Stimulated activated CD8-positive, alpha-beta memory T cell treated with anti-CD3 and anti-CD28 coated beads, Interleukin-7, amount 100 ng/mL, for 1 hour (primary cell): ENCODE measurements around the gene AGAP2.
"Not testable (repeated sequence)": the region's sequence is repeated elsewhere in the genome, so short reads cannot be mapped to it uniquely, and the experiment has no call there.

Experiments
- DNase-seq, 2 donors: peaks; one replicate each; pipeline ENCODE4 v3.0.0-alpha.2; 2020; ENCODE audit warnings: low read depth in 2 of 2

Gene AGAP2

GRCh38 chr12:57722716-57723629 lies 15.6 kb downstream of the AGAP2 start:
- DNase-seq = no peak

DNA sequence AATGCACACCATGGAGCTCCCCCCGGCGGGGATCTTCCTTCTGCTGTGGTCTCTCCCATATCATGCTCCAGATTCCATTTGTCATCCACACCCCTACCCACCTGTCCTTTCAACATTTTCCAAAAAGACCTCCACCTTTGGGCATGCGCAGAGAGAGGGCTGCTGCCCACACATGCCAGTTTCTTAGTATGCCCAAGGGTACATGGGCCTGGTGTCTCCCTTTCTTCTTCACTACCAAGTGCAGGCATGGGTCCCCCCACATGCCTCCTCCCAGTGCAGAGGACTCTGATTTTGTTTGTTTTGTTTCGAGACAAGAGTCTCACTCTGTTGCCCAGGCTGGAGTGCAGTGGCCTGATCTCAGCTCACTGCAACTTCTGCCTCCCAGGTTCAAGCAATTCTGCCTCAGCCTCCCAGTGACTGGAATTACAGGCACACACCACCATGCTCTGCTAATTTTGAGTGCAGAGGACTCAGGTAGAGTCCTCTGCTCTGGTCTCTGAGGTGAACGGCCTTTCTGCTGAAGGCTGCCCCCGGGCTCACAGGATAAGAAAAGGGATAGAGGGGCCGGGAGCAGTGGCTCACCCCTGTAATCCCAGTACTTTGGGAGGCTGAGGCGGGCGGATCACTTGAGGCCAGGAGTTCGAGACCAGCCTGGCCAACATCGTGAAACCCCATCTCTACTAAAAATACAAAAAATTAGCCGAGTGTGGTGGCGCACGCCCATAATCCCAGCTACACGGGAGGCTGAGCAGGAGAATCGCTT lies 16.5 kb downstream of the AGAP2 start:
- not testable (repeated sequence) for DNase-seq

DNA sequence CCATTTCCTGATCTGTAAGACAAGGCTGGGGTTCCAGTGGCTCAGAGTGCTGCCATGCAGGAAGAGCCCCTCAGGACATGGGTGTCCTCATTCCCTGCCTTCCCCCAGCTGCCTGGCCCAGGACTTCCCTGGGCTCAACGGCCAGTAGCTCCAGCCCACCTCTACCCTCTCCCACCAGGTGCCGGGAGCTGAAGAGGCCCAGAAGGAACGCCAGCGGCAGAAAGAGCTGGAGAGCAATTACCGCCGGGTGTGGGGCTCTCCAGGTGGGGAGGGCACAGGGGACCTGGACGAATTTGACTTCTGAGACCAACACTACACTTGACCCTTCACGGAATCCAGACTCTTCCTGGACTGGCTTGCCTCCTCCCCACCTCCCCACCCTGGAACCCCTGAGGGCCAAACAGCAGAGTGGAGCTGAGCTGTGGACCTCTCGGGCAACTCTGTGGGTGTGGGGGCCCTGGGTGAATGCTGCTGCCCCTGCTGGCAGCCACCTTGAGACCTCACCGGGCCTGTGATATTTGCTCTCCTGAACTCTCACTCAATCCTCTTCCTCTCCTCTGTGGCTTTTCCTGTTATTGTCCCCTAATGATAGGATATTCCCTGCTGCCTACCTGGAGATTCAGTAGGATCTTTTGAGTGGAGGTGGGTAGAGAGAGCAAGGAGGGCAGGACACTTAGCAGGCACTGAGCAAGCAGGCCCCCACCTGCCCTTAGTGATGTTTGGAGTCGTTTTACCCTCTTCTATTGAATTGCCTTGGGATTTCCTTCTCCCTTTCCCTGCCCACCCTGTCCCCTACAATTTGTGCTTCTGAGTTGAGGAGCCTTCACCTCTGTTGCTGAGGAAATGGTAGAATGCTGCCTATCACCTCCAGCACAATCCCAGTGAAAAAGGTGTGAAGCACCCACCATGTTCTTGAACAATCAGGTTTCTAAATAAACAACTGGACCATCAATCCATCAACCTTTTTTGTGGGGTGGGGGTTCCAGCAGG lies 17.6 kb downstream of the AGAP2 start:
- DNase-seq = no peak

- no peak for DNase-seq
Measured at GRCh38 chr12:57719777-57720605, 18.6 kb downstream of the AGAP2 start.

GRCh38 chr12:57718641-57719528 lies 19.7 kb downstream of the AGAP2 start:
- DNase-seq = no peak

DNA sequence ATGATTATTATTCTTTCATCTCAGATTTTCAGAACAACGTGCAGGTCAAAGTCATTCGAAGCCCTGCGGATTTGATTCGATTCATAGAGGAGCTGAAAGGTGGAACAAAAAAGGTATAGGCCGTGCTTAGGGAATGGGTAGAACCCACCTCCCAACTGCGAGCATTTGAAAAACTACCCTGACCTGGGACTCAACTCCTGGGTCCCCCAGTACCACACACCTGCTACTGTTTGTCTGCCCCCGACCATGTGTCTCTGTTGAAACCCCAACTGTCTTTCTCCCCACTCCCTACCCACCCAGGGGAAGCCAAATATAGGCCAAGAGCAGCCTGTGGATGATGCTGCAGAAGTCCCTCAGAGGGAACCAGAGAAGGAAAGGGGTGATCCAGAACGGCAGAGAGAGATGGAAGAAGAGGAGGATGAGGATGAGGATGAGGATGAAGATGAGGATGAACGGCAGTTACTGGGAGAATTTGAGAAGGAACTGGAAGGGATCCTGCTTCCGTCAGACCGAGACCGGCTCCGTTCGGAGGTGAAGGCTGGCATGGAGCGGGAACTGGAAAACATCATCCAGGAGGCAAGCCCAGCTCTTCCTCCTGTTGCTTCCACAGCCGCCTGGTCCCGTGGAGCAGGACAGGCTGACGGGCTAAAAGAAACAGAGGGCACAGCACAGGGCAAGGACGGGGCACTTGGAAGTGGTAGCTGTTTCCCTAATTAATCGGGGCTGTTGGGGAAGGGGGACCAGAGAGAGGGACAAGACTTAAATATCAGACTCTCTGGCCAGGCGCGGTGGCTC lies 20.5 kb downstream of the AGAP2 start:
- DNase-seq = no peak

- no peak for DNase-seq
Measured at GRCh38 chr12:57717131-57717530, 21.4 kb downstream of the AGAP2 start.

GRCh38 chr12:57716305-57716704 lies 22.2 kb downstream of the AGAP2 start:
- DNase-seq = no peak

DNA sequence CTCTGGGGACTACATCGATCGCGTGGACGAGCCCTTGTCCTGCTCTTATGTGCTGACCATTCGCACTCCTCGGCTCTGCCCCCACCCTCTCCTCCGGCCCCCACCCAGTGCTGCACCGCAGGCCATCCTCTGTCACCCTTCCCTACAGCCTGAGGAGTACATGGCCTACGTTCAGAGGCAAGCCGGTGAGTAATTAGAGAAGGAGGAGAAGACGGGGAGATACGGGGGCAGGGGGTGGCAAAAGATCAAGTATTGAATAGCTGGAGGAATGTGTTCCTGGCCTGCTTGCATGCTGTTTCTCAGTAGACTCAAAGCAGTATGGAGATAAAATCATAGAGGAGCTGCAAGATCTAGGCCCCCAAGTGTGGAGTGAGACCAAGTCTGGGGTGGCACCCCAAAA lies 22.8 kb downstream of the AGAP2 start:
- no peak for DNase-seq

DNA sequence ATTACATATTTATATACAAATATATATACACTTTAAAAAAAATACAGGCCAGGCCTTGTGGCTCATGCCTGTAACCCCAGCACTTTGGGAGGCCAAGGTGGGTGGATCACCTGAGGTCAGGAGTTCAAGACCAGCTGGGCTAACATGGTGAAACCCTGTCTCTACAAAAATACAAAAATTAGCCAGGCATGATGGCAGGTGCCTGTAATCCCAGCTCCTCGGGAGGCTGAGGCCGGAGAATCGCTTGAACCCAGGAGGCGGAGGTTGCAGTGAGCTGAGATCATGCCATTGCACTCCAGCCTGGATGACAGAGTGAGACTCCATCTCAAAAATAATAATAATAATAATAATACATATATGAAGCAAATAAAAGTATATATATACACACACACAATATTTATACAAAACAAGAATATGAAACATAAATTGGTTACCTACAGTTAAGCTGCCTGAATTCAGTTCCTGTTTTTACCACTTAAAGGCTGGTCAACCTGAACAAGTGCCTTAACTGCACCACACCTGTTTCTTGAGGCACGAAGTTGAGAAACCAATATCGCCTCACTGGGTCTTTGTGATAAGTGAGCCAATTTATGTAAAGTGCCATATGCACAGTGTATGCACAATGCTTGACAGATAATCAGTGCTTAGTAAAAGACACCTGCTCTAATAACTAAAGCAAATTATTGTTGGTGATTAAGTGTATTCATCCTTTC lies 23.4 kb downstream of the AGAP2 start:
- DNase-seq = not testable (repeated sequence)

DNA sequence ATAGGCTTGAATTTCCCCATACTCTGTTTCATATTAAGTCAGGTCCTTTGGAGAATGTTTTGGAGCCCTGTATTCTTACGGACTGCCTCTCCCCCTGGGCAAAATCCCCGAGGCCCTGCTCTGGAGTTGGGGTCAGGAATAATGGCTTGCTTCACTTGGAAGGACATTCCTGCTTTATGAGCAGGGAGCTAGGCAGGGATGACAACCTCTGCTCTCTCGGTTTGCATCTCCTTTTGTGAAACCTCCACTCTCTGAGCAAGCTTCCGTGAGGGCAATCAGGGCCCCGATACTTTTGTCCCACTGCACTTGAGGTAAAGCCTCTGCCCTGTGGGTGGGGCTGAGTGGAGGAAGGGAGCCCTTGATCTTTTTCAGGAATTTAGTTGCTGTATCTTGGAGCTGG lies 25.3 kb downstream of the AGAP2 start:
- no peak for DNase-seq

- no peak for DNase-seq
Measured at GRCh38 chr12:57712701-57713100, 25.8 kb downstream of the AGAP2 start.

- no peak for DNase-seq
Measured at GRCh38 chr12:57708296-57708695, 30.2 kb downstream of the AGAP2 start.

GRCh38 chr12:57707250-57707649 lies 31.3 kb downstream of the AGAP2 start:
- no peak for DNase-seq

DNA sequence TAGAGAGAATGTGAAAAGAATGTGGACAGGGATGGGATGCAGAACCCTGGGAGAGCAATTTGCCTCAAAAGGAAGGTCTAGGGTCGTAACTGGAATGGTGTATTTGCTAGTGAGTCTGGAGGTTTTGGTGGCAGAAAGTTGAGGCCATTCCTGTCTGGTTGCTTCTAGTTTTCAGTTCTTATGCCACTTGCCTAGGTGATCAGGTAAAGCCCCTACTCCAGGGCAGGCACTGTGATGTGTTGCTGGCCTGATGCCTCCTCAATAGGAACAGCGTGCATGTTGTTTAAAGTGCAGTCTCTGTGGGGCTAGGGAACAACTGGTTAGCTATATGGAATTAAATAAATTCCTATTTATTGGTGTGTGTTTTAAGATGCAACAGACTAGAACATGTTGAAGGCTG lies 38.2 kb downstream of the AGAP2 start:
- DNase-seq = no peak

DNA sequence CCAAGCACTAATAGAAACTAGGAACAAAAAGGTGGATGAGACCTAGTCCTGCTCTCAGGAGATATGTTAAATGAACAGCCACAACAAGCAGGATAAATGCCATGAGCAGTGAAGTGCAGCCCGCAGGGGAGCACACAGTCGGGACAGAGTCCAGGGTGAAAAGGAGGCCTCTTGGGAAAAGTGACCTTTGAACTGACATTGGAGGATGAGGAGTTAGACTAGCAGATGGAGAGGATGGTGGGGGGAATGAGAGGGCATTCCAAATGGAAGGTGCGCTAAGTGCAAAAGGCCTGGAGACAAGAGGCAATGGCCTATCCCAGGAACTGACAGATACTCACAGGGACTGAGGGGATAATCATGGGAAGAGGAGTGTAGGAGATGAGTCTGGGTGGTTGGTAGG lies 40.1 kb downstream of the AGAP2 start:
- DNase-seq = no peak

GRCh38 chr12:57697076-57697475 lies 41.5 kb downstream of the AGAP2 start:
- no peak for DNase-seq

DNA sequence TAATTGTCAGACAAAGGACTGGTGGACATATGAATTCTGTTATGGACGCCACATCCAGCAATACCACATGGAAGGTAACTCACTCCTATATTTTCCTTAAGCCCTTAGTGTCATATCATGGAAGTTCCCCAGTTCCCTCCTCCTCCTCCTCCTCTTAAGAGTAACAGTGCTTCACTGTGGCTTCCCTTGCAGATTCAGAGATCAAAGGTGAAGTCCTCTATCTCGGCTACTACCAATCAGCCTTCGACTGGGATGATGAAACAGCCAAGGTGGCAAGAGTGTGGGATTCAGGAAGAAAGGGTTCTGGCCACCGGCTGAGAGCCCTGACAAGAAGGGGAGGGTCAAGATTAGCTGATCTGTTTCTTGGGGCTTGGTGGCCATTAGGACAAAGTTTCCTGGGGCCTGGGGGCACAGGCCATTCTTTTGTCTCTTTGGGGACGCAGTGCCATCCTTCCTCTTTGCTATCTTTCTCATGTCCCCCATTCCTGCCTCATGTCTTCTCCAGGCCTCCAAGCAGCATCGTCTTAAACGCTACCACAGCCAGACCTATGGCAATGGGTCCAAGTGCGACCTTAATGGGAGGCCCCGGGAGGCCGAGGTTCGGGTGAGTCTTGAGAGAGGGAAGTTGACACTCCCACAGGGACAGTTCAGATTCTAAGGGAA lies 42.6 kb downstream of the AGAP2 start:
- no peak for DNase-seq
